Measurements from ENCODE around the gene ACAD9.

GRCh38 chr3:128895843-128896697, 16.6 kb downstream of the ACAD9 start:
- TF ChIP-seq TAF1 (IDR thresholded peaks at IDR 0.05; ENCODE audit: borderline replicate concordance, low read depth, low read length) (no peak), REST (IDR thresholded peaks at IDR 0.05; ENCODE audit: low read depth, low read length) (no peak), CTCF (IDR thresholded peaks at IDR 0.05) (no peak), SMC3 (IDR thresholded peaks at IDR 0.05; ENCODE audit: low read depth, low read length) (no peak), RFX5 (IDR thresholded peaks at IDR 0.05; ENCODE audit: low read length) (no peak), EZH2phosphoT487 (IDR thresholded peaks at IDR 0.05; ENCODE audit: borderline replicate concordance, low read depth) (no peak), TCF12 (IDR thresholded peaks at IDR 0.05) (no peak)

All from SK-N-SH (cell line).